Neural cell (in vitro differentiated cells): Measurements from ENCODE around the gene ADGRD1.

Experiments
- CTCF ChIP-seq: fragments of 450-650 bp; IDR thresholded peaks from 2 replicates; pipeline ENCODE4 v1.5.1; 2014; ENCODE audit warnings: antibody characterized with exemption, mild to moderate bottlenecking, moderate library complexity; ENCODE audit not compliant: poor library complexity, severe bottlenecking
- EP300 ChIP-seq: fragments of 450-650 bp; conservative IDR thresholded peaks from 2 replicates; pipeline ENCODE4 v1.6.1; 2014; ENCODE audit warnings: antibody characterized with exemption, mild to moderate bottlenecking, moderate library complexity; ENCODE audit not compliant: poor library complexity, severe bottlenecking
- EZH2 ChIP-seq: fragments of 200-600, 300-800 bp; shearing (Covaris generic), sonication (generic); IDR thresholded peaks from 2 replicates; pipeline ENCODE4 v1.6.1; 2014; ENCODE audit warnings: antibody characterized with exemption, low read length, borderline replicate concordance, mild to moderate bottlenecking; ENCODE audit not compliant: insufficient read depth, poor library complexity, severe bottlenecking
- POLR2AphosphoS5 ChIP-seq: IDR thresholded peaks from 2 replicates; pipeline ENCODE4 v1.6.1; 2012
- TAF1 ChIP-seq: IDR thresholded peaks from 2 replicates; pipeline ENCODE4 v1.6.1; 2012; ENCODE audit warnings: low read depth

- TF ChIP-seq CTCF (no peak), EP300 (no peak), EZH2 (no peak), TAF1 (no peak), POLR2AphosphoS5 (no peak)
These were observed 223.9 kb downstream of the ADGRD1 start for GRCh38 chr12:131177599-131177998.
